HG03139 (cell line): ENCODE data around the gene BTRC.
"Not testable (repeated sequence)": the region's sequence is repeated elsewhere in the genome, so short reads cannot be mapped to it uniquely, and the experiment has no call there.

ENCODE experiments used
- ATAC-seq: cut with Tn5 transposase; IDR thresholded peaks from one replicate; pipeline ENCODE4 v1.9.1; 2021; ENCODE audit not compliant: unreplicated experiment

Gene BTRC

DNA sequence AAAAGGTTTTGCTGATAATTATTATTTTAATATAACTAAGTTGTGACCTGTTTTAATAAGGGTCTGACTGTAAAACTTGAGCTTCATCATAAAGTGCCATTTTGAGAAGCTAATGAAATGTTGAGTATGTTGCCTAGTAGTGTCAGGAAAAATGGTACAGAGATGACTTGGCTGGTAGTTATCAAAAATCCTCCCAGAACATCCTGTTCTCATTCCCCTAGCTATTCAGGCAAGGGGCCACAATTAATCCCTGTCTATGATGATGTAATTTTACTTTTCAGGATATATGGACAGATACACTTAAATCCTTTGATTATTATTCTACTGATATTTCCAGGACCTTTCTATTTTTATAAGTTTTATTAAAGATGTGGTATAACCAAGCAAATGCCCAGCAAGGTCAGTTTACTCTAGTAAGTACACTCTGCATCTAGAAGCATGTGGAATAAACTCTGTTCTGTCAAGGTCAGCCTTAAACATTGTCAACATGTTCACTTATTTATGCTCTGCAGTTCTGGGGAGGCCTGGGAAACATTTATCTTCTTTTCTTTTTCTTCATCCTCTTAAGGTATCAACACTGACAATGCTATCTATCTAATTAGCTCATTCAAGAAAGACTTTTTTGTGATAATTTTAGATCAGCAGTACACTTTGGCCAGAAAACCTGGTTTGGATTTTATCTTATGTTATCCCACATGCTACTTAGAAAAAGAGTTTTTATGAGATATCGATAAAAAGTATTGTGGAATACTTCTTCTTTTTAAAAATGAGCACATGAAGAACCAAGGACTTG lies 32.1 kb downstream of the BTRC start:
- no peak for ATAC-seq

- ATAC-seq, result no peak
Measured at GRCh38 chr10:101386659-101387259, 32.8 kb downstream of the BTRC start.

GRCh38 chr10:101388676-101389276 lies 34.8 kb downstream of the BTRC start:
- ATAC-seq, result no peak

DNA sequence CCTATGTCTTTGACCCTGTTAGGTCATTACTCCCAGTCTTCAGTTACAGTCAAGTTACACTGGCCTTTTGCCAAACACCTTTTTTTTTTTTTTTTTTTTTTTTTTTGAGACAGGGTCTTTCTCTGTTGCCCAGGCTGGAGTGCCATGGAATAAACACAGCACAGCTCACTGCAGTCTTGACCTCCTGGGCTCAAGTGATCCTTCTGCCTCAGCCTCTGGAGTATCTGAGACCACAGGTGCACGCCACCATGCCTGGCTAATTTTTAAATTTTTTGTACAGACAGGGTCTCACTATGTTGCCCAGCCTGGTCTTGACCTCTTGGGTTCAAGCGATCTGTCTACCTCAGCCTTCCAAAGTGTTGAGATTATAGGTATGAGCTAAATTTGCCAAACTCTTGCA lies 35.6 kb downstream of the BTRC start:
- ATAC-seq, result not testable (repeated sequence)

DNA sequence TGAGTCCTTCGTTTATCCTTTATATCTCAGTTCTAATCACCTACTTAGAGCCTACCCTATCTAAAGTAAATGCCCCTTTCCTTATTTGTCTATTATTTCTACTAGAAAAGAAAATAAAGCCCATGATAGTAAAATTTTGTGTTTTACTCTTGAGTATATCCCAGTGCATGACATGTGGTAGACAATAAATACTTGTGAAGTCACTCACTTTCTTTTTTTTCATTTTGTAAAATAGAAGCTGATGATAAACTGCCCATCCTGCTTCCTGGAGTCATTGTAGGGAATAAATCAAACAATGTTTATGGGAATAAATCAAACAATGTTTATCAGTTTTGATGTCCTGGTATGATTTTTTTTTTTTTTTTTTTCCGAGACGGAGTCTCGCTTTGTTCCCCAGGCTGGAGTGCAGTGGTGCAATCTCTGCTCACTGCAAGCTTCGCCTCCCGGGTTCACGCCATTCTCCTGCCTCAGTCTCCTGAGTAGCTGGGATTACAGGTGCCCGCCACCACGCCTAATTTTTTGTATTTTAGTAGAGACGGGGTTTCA lies 36.1 kb downstream of the BTRC start:
- ATAC-seq, result no peak

DNA sequence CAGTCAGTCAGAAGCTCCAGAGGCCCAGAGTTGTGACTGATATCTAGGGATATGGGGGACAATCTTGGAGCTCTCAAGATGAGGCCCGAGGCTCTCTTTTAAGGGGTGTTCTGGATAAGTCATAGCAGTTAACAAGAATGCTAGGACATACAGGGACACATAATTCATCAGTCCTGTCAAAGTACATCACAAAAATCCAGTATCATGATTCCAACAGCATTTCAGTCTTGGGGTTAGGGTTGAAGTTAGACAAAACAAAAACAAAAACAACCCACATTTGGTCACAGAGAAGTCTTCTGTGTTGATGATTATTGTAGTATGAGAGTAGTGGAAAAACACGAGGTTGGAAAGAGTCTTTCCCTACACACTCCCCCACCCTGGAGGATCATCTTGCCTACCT lies 39.4 kb downstream of the BTRC start:
- no peak for ATAC-seq

- no peak for ATAC-seq
Measured at GRCh38 chr10:101394524-101395133, 40.7 kb downstream of the BTRC start.

DNA sequence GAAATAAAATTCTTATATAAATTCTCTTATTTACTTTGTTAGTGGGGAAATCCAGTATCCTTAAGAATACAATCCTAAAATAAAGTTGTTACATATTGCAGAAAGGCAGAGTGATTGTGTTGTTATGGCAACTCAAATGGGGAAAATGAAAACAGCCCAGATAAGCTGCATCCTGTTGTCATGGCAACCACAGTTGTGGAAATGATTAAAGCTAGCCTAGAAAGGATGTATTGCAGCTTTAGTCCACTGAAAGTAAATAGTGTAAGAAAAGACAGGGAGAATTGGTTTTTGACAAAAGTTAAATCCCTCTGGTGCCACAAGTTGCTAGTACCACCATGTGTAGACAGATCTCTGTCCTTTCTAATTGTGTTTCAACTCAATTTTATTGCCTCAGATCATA lies 43.2 kb downstream of the BTRC start:
- no peak for ATAC-seq

DNA sequence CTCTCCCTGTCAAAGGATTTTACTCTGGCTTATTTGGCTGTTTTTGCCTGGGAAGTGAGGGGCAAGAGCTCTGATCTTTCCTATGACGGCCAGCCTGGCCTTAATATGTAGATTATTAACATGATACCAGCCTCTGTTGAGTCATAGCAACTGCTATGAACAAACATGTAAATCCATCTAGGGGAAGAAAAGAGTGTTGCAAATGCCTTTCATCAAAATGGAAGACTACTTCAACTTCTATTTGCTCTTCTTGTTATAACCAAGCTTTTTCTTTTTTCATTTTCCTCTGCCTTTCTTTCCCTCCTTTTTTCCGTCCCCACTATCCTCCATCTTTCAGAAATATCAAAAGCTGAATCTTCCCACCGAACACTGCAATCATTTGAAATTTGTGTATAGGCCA lies 46.6 kb downstream of the BTRC start:
- ATAC-seq, result no peak

- no peak for ATAC-seq
Measured at GRCh38 chr10:101402711-101403110, 48.7 kb downstream of the BTRC start.

DNA sequence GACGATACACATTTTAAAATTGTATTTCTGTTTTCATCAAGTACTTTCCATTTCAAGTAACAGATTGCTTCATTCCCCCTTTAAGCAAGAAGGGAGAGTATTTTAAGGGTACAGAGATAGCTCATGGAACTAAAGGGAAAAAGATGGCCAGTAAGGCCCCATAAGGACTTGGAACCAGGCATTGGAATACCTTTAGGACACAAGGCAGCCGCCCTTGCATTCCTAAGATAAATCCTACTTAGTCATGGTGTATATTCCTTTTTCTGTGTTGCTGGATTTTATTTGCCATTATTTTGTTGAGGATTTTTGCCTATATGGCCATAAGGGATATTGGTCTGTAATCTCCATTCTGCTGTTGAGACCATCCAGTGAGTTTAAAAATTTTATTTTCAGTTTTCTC lies 49.2 kb downstream of the BTRC start:
- no peak for ATAC-seq

GRCh38 chr10:101405001-101405400 lies 51.0 kb downstream of the BTRC start:
- no peak for ATAC-seq

- no peak for ATAC-seq
Measured at GRCh38 chr10:101411598-101411997, 57.6 kb downstream of the BTRC start.

DNA sequence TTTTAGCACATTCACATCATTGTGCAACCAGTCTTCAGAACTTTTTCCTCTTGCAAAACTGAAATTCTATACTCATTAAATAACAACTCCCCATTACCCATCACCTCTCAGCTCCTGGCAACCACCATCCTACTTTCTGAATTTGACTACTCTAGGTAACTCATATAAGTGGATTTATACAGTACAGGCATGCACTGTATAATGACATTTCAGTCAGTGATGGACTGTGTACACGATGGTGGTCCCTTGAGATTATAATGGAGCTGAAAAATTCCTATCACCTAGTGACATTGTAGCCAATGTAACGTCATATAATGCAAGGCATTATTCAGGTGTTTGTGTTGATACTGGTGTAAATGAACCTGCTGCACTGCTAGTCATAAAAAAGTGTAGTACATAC lies 60.1 kb downstream of the BTRC start:
- no peak for ATAC-seq

- ATAC-seq, result no peak
Measured at GRCh38 chr10:101415884-101416283, 61.9 kb downstream of the BTRC start.

DNA sequence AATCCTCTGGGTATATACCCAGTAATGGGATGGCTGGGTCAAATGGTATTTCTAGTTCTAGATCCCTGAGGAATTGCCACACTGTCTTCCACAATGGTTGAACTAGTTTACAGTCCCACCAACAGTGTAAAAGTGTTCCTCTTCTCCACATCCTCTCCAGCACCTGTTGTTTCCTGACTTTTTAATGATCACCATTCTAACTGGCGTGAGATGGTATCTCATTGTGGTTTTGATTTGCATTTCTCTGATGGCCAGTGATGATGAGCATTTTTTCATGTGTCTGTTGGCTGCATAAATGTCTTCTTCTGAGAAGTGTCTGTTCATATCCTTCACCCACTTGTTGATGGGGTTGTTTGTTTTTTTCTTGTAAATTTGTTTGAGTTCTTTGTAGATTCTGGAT lies 68.0 kb downstream of the BTRC start:
- ATAC-seq, result not testable (repeated sequence)

DNA sequence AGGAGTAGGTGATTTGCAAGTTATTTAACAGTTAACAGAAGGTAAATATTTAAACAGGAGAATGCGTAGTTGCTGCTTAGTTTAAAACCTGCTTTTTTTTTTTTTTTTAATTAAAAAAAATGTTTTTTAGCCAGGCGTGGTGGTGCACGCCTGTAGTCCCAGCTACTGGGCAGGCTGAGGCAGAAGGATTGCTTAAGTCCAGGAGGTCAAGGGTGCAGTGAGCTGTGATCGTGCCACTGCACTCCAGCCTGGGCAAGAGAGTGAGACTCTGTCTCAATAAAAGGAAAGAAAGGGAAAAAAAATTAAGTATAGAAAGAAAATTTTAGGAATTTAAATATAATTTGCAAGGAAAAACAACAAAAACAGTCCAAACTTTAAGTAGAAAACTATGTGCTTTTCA lies 71.6 kb downstream of the BTRC start:
- ATAC-seq, result no peak

DNA sequence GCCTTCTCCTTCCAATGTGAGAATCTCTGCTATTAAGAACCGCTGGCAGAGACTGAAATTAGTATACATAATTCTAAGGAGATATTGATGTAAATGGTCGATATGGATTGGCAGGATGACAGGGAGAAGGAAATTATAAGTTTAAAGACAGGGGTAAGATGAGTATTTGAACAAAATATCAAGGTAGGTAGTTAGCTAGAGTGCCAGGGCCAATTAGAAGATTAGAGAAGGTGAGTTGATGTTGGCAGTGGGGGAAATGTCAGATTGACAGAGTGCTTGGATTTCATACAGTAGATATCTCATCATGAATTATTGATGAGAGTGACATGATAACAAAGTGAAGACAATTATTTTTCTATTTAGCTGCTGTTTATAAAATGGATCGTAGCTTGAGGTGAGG lies 74.1 kb downstream of the BTRC start:
- ATAC-seq, result no peak

- ATAC-seq, result no peak
Measured at GRCh38 chr10:101429423-101429822, 75.5 kb downstream of the BTRC start.

DNA sequence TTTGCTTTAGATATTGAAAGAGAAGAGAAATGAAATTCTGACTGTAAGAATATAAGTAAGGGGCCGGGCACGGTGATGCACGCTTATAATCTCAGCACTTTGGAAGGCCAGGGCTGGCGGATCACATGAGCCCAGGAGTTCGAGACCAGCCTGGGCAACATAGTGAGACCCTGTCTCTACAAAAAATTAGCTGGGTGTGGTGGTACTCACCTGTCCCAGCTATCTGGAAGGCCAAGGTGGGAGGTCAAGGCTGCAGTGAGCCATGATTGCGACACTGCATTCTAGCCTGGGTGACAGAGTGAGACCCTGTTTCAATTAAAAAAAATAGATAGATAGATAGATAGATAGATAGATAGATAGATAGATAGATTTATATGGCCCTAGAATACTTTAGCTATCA lies 82.3 kb downstream of the BTRC start:
- no peak for ATAC-seq

DNA sequence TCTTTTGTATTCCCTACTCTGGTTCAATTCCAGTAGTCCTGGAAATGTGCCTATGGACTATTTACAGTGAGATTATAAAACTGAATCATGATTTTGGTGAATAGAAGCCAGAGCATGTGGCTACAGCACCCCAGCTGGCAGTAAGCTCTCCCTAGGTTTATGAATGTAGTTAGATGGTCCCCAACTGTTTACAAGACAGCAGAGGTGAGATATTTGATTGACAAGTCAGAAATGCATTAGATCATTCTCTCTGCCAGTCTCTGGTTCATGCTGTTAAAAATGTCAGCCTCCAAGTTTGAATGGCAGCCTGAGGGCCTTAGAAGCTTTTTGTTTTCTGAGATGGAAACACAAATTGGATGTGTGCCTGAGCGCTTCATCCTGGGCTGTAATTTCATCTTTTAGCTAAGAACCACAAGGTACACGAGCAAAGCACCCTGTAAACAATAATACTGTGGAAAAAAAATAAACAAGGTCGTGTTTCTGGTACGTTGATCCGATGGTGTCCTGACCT lies 85.0 kb downstream of the BTRC start:
- no peak for ATAC-seq
